ENCODE data around the gene PLCL2. TPM values are rescaled to one million over a fixed set of nuclear protein-coding genes. Genes with fewer than 3 reads are reported as not detected.

Gene PLCL2
- total and polyA plus RNA-seq, 2 experiments from 2014 or later, result 1.6 to 9.7 TPM

GRCh38 chr3:16838561-16838960 is 46.2 kb upstream of the PLCL2 start:
- DNase-seq (ENCODE audit: low spot score) (no peak), ATAC-seq (no peak)
- no peaks in the 10 kb centered on the region for H3K27me3 ChIP-seq (ENCODE audit: insufficient read depth)
- H3K36me3 Mint-ChIP-seq (ENCODE audit: low read depth), result no peaks in the 10 kb centered on the region
- no peak overlapping the region for H2AFZ ChIP-seq
- H3K4me2 ChIP-seq, result no peak overlapping the region
- peaks cover 37% of the 10 kb centered on the region for H3K4me1 Mint-ChIP-seq
- peaks cover 10% of the 10 kb centered on the region; the same call in 1 of the 2 replicates for H3K9me2 ChIP-seq (ENCODE audit: insufficient read depth)
- no peak overlapping the region for H3K27ac ChIP-seq (ENCODE audit: low read depth)
- H3K4me3 Mint-ChIP-seq, result no peak overlapping the region
- H4K20me1 ChIP-seq (replicated peaks; ENCODE audit: insufficient read depth), result no peaks in the 10 kb centered on the region
- H3K4me3 ChIP-seq, result no peak overlapping the region
- H3K4me1 ChIP-seq (ENCODE audit: insufficient read depth), result peaks cover 28% of the 10 kb centered on the region
- no peaks in the 10 kb centered on the region for H3K27me3 Mint-ChIP-seq (ENCODE audit: insufficient read depth, low read depth, poor library complexity)
- no peaks in the 10 kb centered on the region for H3K36me3 ChIP-seq (ENCODE audit: insufficient read depth)
- no peaks in the 10 kb centered on the region for H3K9me3 Mint-ChIP-seq
- H3K79me2 ChIP-seq (replicated peaks; ENCODE audit: insufficient read depth), result no peaks in the 10 kb centered on the region
- peaks cover 7% of the 10 kb centered on the region; the same call in 1 of the 2 replicates for H3F3A ChIP-seq (replicated peaks; ENCODE audit: low read depth)
- H3K27ac Mint-ChIP-seq, result no peak overlapping the region
- no peak for TF ChIP-seq EZH2 (IDR thresholded peaks at IDR 0.05; ENCODE audit: low read depth, unreplicated experiment)
- TF ChIP-seq STAT1 (IDR thresholded peaks at IDR 0.05; ENCODE audit: unreplicated experiment), result no peak
- no peak for TF ChIP-seq NANOG (IDR thresholded peaks at IDR 0.05; ENCODE audit: borderline replicate concordance)
- TF ChIP-seq CTCF (conservative IDR thresholded peaks at IDR 0.05; ENCODE audit: low read depth in 2 of 2), result no peak
- TF ChIP-seq ZNF331 (CRISPR knock-in tag; IDR thresholded peaks at IDR 0.05; ENCODE audit: low read depth), result no peak
- no peak for TF ChIP-seq POLR2AphosphoS5 (IDR thresholded peaks at IDR 0.05; ENCODE audit: low read depth)
- TF ChIP-seq REST (IDR thresholded peaks at IDR 0.05; ENCODE audit: unreplicated experiment), result no peak
- TF ChIP-seq EZH2phosphoT487 (IDR thresholded peaks at IDR 0.05; ENCODE audit: unreplicated experiment), result no peak
- TF ChIP-seq ZNF462 (CRISPR knock-in tag; IDR thresholded peaks at IDR 0.05), result no peak
- no peak for TF ChIP-seq ZNF114 (CRISPR knock-in tag; IDR thresholded peaks at IDR 0.05)
- TF ChIP-seq JUNB (IDR thresholded peaks at IDR 0.05; ENCODE audit: unreplicated experiment), result no peak
- TF ChIP-seq ETS1 (IDR thresholded peaks at IDR 0.05), result no peak
- no peak for TF ChIP-seq CREB1 (CRISPR knock-in tag; IDR thresholded peaks at IDR 0.05; ENCODE audit: low read depth)

Data from GM23338 (cell line).